GM19238 (cell line): Measurements from ENCODE around the gene MSH5.

Source experiments
- DNase-seq: peaks from one replicate; pipeline ENCODE4 v3.0.0; 2011; ENCODE audit warnings: low spot score; ENCODE audit not compliant: insufficient read length

The MSH5 gene

DNA sequence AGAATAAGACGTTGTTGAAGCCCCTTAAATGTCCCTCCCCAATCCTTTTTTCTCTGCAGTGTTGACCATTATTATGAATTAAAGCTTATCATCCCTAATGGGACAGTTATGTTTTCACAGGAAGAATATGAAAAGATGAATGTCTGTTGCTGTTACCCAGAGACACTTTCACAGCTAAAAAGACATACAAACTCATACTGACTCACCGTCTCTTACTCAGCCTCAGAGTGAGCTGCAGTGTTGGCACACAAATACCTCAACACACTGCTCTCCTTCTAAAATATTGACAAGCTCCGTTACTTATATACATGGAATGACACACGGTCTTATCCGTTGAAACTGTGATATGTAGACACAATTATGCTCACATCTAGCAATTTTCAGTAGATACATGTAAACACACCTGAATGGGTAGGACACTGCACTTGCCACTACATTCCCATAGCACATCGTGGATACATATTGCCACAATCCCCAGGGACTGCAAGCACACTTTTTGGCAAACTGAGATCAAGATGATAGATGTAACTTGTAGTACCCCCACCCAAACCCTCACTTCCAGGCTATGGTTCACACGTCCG lies 13.0 kb downstream of the MSH5 start:
- no peak for DNase-seq

DNA sequence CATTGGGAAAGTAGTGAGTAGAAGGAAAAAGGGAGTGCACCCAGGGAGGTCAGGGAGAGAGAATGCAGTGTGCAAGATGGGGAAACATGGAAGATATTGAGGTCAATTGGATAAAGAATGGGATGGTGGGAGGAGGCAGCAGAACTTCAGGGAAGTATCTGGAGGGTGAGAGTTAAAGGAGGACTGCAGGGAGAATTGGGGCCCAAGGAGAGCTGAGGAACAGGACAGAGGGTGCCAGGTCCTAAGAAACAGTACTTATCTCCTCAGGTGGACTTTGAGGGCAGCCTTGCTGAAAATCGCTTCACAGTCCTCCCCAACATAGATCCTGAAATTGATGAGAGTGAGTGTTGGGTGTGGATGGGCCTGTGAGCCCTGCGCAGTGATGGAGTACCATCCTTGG lies 18.5 kb downstream of the MSH5 start:
- no peak for DNase-seq

DNA sequence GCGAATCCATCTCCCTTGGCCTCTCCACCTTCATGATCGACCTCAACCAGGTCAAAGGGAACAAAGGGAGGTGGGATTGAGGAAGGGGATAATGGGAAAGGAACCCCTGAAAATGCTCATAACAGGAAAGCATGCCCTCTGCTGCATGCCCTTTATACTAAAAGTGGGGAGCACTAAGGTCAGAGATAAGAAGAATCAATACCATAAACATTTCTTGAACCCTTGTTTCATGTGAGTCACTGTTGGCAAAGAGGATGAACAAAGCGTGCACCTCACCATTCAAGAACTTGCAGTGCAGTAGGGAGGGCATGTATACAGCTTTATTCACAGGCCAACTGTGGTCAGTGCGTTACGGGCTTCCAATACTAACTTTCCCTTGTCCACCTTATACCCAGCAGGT lies 21.0 kb downstream of the MSH5 start:
- DNase-seq = no peak

DNA sequence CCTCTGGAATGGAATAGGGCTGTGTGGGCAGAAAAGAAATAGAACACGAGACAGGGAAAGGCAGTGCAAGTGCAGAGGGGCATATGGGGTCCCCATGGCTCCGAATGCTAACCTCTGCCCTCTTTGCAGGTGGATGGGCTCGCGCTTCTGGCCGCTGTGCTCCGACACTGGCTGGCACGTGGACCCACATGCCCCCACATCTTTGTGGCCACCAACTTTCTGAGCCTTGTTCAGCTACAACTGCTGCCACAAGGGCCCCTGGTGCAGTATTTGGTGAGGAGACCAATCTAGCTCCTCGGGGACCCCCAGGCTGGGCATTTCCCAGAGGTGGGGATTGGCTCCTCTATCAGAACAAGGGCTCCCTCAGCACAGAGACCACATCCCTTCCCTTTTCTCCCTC lies 21.5 kb downstream of the MSH5 start:
- no peak for DNase-seq

DNA sequence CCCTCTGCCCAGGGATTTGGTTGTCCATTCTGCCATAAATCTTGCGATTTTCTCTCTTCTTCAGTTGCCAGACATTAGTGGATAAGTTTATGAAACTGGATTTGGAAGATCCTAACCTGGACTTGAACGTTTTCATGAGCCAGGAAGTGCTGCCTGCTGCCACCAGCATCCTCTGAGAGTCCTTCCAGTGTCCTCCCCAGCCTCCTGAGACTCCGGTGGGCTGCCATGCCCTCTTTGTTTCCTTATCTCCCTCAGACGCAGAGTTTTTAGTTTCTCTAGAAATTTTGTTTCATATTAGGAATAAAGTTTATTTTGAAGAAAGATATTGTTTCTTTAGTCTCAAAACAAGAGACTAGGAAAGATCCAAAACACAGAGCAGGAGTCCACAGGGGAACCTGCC lies 22.6 kb downstream of the MSH5 start, which contains the start of gene SAPCD1:
Gene SAPCD1, plus strand, starts transcription at position 301 of the 400 bp plus-strand sequence. CDS start 399 bp downstream, outside the sequence.
- DNase-seq = no peak

DNA sequence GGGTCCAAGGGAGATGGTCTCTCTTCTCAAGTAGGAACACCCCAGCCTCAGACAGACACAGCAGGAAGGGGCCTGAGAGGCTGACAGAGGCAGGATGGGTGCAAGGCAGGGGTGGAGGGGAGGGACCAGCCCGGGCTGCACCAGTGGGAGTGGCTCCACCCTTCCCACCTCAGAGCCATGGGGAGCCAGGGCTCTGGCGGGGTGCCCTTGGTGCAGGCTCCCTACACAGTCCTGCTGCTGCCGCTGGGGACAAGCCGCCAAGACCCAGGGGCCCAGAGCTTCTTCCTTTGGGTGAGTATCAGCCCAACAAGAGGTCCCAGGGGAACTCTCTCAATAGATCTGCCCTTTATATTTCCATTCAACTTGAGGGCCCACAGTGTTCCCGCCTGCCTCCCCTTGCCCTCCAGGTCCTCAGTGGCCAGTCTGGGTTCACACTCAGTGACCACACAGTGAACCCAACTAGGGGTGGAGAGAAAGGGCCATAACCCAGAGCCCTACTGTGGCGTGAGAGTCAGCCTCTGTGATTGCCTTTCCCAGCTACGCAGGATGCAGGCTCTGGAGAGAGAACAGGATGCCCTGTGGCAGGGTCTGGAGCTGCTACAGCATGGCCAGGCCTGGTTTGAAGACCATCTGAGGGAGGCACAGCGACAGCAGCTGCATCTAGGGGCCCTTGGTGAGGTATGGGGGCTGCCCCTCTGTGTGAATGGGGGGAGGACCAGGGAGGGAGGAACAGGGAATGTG lies 23.2 kb downstream of the MSH5 start:
- no peak for DNase-seq

DNA sequence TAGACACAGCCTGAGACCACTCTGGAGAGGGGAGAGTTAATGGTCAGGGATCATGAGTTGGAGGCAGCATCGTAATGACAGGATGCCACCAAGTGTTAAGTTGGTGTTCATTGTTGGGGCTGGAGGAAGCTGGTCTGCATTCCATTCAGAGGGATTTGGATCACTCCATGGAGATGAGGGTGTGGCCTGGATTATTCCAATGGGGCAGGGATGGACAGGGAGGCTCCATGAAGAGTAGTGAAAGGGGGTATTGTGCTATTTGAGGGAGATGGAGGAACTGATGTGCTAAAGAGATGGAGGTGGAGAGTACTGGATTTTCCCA lies 23.8 kb downstream of the MSH5 start:
- no peak for DNase-seq

DNA sequence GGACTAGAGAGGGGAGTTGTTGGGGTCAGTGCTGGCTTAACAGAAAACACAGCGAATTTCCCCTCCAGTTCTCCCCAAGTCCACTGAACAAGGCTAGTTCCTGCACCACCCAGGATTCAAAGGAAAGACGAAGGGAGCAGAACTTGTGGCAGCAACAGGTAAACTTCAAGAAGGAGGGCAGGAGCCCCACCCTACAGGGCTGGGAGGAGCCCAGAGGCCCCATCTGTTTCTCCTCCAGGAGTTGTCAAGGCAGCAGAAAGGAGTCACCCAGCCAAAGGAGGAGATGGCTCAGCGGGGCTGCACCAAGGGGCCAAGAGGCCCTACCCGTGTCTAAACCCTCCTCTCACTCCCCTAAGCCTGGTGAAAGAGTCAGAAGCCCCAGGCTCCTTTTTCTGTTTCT lies 24.4 kb downstream of the MSH5 start:
- no peak for DNase-seq

DNA sequence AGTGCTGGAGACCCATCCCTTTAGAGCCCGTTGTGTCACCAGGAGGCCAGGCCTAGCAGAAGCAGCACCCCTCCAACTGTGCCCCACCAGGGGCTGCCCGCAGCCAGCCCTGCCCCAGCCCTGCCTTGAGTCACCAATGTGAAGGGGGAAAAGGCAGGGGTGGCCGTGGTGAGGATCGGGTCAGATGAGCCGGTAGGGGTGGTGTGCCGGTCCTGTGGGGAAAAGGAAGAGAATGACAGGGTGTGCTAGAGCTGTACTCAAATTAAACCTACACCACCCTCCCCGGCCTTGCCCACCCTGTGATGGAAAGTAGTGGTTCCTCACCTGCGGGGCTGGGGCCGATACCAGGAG lies 25.7 kb downstream of the MSH5 start:
- no peak for DNase-seq

DNA sequence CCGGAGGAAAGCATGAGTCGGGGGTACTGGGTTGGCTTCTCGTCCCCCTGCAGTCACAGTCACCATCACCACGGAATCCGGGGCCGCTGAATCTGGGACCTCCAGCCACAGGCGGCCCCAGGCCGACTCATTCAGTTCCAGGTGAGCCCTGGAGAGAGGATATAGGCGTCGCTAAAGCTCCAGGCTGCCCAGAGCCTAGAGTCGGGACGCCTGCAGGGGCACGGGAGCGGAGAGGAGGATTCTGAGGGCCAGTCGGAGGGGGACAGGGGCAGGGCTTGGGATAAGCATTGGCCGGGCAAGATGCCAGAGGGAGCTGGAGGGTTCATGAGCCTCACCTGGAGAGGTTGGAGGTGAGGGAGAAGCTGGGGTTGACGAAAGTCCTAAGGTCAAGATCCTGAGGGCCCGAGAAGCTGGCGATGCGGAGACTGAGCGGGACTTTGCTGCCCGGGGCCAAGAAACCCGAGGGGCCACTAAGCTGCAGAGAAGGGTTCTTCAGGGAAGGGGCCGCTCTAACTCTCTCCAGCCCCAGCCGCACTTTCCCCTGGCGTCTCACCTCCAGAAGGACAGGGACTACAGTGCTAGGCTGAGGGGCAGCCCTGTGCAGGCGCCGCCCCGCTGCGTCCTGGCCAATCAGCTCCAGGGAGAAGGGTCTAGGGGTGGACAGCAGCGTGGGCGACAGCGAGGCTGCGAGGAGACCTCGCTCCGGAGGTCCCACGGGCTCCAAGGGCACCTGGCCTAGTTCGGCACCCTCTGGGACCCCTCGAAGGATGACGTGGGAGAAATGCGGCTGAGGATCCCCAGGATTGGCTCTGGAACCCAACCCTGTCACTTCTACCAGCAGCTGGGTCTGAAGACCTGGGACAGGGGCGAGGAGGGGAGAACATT lies 26.3 kb downstream of the MSH5 start:
- DNase-seq = no peak

DNA sequence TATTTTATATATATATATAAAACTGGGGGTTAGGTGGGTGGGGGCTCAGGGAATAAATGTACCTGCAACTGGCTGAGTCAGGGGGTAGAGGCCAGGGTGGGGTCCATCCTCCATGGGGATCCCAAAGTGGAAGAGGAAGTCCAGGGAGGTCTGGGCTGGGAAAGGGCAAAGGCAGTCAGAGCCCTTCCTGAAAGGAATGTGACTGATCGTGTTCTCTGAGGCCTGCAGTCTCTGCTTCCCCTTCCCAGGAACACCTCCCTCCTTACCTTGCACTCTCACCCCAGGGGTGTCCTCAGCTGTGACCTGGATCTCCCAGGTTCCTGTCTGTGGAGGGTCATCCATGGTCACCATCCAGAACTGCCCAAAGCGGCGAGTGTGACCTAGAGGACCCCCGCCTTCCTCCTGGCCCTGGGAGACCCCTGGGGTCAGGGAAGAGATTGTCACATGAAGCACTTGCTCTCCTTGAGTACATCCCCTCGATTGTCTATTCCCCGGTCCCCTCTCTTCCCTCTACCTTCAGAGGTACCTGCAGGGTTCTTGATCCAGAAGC lies 27.4 kb downstream of the MSH5 start:
- no peak for DNase-seq

DNA sequence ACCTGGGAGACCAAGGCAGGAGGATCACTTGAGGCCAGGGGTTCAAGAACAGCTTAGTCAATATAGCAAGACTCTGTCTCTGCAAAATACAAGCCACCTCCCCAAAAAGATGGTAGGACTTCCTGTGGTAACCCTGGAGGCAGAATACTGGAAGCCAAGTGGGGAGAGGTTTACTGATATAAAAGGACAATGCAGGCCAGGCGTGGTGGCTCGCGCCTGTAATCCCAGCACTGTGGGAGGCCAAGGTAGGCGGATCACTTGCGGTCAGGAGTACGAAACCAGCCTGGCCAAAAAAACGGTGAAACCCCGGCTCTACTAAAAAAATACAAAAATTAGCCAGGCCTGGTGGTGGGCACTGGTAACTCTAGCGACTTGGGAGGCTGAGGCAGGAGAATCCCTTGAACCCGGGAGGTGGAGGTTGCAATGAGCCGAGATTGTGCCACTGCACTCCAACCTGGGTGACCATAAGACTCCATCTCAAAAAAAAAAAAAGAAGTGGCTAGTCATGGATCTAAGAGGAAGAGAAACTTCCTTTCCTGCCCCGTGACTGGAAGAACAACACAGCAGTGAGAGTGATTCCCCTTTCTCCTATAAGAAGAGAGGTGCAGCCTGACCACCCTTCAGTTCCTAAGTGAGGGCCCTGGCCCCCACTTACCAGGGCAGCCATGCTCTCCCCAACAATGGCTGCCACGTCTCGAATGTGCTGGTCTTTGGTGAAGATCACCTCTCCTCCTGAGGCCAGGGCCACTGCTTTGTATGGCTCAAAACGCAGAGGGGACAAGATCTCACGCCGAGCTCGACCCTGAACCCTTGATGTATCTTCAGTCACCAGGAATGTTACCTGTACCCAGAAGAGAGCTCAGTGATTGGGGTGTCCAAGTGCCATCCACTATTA lies 28.8 kb downstream of the MSH5 start:
- DNase-seq = no peak

DNA sequence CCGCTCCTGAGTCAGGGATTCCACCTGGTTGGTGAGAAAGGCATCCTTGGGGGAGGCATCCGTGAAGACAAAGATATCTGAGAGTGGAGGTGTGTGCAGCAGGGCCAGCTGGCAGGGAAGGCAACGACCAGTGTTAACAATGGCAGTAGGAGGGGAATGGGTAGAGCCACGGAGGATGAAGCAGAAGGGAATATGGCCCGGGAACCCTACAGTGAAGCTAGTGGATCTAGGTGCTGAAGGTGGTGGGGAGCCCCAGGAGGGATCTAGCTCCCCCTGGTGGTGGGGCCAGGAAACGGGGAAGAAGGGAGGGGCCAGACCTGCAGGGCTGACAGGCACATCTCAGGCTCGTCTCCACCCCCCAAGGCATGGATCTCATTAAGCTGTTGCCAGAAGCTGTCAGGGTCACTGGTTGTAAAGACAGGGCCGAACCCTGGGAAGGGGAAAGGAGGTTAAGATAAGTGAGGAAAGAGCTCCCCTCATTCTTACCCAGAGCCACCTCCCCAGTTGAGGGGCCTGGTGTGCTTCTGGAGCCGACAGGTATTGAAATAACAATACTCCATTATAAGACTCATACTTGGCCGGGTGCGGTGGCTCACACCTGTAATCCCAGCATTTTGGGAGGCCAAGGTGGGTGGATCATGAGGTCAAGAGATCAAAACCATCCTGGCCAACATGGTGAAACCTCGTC lies 30.0 kb downstream of the MSH5 start:
- DNase-seq = peak; percentile 87

DNA sequence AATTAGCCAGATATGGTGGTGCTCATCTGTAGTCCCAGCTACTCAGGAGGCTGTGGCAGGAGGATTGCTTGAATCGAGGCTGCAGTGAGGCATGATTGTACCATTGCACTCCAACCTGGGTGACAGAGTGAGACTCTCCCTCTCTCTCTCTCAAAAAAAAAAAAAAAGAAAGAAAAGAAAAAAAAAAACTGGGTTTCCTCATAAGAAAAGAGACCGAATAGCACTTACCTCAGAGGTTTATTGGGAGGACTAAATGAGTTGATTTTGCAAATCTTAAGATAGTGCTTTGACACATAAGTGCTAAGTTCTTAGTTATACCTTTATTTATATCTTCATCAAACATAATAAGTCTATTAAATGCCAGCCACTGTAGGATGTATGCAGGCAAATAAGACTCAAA lies 31.1 kb downstream of the MSH5 start:
- no peak for DNase-seq

DNA sequence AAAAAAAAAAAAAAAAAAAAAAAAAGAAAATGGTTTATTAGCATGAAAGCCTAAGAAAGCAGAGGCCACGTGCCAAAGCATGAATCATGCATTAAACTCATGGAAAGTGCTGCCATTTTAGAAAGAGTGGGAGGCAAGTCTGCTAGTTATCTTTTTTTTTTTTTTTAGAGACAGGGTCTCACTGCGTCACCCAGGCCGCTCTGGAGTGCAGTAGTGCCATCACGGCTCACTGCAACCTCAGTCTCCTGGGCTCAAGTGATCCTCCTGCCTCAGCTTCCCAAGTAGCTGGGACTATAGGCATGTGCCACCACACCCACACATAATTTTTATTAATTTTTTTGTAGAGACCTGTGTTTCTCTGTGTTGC lies 32.2 kb downstream of the MSH5 start:
- DNase-seq = no peak

DNA sequence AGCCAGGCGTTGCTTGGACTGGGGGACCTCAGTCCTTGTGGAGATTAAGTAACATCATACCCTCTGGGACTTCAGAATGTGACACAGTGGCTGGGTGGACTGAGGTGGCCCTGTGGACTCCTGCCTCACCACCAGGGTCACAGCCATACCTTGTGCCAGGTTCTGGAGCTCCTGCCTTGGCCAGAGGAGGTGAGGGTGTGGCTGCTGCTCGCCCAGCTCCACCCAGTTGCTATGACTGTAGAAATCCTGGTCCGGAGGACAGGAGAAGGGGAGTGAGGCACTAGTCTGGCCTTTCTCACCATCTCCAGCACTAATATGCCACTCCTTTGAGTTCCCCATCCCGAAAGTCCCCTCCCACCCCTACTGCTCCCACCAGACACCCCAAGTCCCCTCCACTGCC lies 35.4 kb downstream of the MSH5 start:
- DNase-seq = no peak

DNA sequence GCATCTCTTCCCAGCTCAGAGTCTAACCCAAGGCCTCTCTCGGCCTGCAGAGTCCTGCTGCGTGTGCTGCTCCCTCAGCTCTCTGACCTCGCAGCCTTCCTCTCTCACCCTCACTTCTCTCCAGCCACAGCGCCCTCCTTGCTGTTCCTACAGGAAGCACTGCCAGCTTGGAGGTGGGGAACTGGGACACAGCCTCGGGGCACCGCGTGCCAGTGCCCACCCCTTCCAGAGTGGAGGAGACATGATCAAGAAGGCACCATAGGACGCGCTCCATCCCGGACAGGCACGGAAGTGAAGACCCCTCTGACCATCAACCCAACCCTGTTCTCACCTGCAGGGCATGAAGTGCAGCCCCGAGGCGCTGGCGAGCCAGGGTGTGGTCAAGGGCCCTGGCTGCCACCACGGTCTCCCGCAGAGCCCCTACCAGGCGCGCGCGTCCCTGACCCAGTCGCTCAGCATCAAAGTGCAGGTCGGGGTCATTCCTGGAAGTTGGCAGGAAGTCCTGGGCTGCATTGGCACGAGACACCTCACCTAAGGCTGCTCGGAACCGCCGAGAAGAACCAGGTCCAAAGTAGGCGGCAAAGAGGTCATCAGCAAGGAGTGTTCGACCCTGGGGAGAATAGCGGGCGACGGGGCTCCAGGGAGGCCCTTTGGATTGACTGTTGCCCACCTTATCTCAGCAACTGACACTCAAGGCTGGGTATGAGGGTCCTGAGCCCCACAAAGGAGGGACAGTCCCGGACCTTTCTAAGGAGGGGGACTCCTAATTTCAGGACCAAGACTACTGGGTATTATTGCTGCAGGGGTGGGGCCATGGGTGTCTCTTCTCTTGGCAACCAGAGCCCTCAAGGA lies 36.1 kb downstream of the MSH5 start:
- DNase-seq = no peak

DNA sequence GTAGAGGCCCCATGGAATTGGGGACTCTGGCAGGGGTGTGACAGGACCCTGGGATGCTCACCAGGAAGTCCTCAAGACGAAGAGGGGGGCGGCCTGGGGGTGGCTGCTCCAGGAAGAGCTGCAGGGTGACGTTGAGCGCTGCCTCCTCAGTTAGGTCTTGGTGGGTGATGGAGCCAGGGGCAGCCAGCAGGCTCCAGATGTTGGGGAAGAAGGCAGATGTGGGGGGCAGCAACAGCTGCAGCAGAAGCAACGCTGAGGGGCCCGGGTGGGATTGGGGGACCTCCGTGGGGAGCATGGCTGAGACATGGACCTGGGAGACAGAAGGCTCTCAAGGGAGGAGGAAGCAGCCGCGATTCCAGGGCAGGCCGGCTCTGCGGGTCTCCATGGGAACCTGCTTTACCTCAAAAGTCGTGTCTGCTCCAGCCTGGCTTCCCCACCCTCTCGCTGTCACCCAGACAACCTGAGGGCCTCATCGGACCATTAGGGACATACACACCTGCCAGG lies 36.7 kb downstream of the MSH5 start:
- no peak for DNase-seq

DNA sequence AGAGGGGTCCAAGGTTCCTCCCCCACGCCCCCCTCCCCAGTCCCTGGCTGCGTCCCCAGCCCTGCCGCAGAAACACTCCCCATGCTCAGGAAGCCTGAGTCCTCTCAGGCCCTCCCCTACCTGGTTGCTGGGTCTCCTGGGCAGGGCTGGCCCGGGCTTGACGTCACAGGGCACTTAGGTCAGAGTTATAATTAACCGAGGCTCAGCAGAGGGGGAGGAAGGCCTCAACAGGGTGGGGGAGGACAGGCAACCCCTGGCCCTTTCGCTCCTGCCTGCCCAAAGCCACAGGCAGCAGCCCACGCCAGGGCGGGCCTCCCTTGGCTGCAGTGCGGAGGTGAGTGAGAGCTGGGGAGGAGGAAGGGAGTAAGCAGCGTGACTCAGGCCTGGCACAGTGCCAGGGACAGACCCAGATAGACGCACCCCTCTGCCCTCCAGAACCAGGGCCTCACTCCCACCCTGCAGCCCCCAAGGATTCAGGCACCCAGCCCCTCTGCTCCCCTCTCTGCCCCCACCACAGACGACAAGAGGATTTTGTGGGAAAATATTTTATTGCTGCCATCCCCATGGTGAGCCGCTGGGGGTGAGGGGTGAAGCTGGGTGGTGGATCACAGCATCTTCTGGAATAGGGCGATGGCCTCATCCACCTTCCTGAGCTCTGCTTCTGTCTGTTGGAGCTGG lies 37.3 kb downstream of the MSH5 start, which contains the start of gene VWA7:
Gene VWA7, minus strand, starts transcription at position 340 of the 678 bp plus-strand sequence. CDS start 549 bp downstream, outside the sequence.
- peak; percentile 67 for DNase-seq
